Breast epithelium (tissue), 4 donors: ENCODE data around the gene ACP4. TPM values are rescaled to one million over a fixed set of nuclear protein-coding genes. Genes with fewer than 3 reads are reported as not detected.
"Not testable (repeated sequence)": the region's sequence is repeated elsewhere in the genome, so short reads cannot be mapped to it uniquely, and the experiment has no call there.

ENCODE experiments used
- DNase-seq, 2 donors: peaks; one replicate each; pipeline ENCODE4 v3.0.0-alpha.2; 2019; ENCODE audit warnings: low spot score in 2 of 2
- H3K27ac ChIP-seq, 2 donors: fragments of 200-600 bp; sonication (generic) in 1 of 2; one replicate each; pipeline ENCODE4 v1.5.1; 2016 to 2019; ENCODE audit warnings: mild to moderate bottlenecking in 1 of 2
- H3K27me3 ChIP-seq, 2 donors: fragments of 200-600 bp; sonication (generic) in 1 of 2; one replicate each; pipeline versions ENCODE4 v1.5.1 to v1.6.0; 2017 to 2019; ENCODE audit warnings: control low read depth in 1 of 2, mild to moderate bottlenecking in 1 of 2
- H3K36me3 ChIP-seq: fragments of 200-600 bp; one replicate; pipeline ENCODE4 v1.5.1; 2019
- H3K4me1 ChIP-seq, 2 donors: fragments of 200-600 bp; sonication (generic); one replicate each; pipeline ENCODE4 v1.5.1; 2016 to 2019; ENCODE audit warnings: control low read depth in 1 of 2
- H3K4me3 ChIP-seq, 3 donors: fragments of 200-600 bp; sonication (generic); 1 replicate in 2 of 3; 2 replicates in 1 of 3; pipeline ENCODE4 v1.5.1; 2016 to 2019; ENCODE audit warnings: mild to moderate bottlenecking in 3 of 3, moderate library complexity in 2 of 3
- H3K9me3 ChIP-seq, 2 donors: fragments of 200-600 bp; sonication (generic) in 1 of 2; one replicate each; pipeline ENCODE4 v1.5.1; 2016 to 2019; ENCODE audit warnings: control low read depth in 1 of 2
- POLR2A ChIP-seq: fragments of 450-650 bp; IDR thresholded peaks from one replicate; pipeline ENCODE4 v1.6.1; 2016; ENCODE audit warnings: antibody characterized with exemption, mild to moderate bottlenecking, moderate library complexity
- POLR2AphosphoS5 ChIP-seq, 3 donors: sonication (generic); formaldehyde crosslinking; IDR thresholded peaks; one replicate each; pipeline ENCODE4 v1.6.1; 2017; ENCODE audit warnings: antibody characterized with exemption in 3 of 3
- intact Hi-C: fragments of 100-400 bp; cut with DNase I; formaldehyde crosslinking; loops from one replicate; pipeline ENCODE4 v1.15.1; 2023; ENCODE audit warnings: low total_unique reads
- total RNA-seq, 3 donors: library from RNA; depleted of rRNA; stranded (reverse); fragments of >200 nt; gene quantifications; one replicate each; pipeline ENCODE4 v1.1.0, GENCODE V29; 2016
- TF ChIP-seq, protein P1 (sequence below), 3 donors: fragments of 450-650 bp; IDR thresholded peaks; one replicate each; pipeline ENCODE4 v1.5.1; 2016 to 2017; ENCODE audit warnings: antibody characterized with exemption in 3 of 3, mild to moderate bottlenecking in 3 of 3, moderate library complexity in 3 of 3

ACP4 gene
- total RNA-seq = not detected

DNA sequence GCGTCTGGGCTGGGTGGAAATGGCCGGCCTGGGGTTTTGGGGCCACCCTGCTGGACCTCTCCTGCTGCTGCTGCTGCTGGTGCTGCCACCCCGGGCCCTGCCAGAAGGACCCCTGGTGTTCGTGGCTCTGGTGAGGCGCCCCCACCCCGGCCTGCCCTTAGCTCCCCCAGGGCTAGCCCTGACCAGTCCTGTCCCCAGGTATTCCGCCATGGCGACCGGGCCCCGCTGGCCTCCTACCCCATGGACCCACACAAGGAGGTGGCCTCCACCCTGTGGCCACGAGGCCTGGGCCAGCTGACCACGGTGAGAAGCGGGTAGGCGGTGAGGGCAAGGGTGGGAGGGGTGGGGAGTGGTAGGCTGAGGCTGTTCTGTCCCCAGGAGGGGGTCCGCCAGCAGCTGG is at the start of gene ACP4:
ACP4 (plus strand) TSS at position 20 of the 400 bp plus-strand sequence; CDS start at position 20, 0 bp downstream.
- H3K9me3 ChIP-seq = no peaks in the 10 kb centered on the region
- H3K27me3 ChIP-seq = peaks cover 0 to 6% of the 10 kb centered on the region in 2 donors
- no peaks in the 10 kb centered on the region for H3K36me3 ChIP-seq
- H3K4me1 ChIP-seq = no peaks in the 10 kb centered on the region
- TF ChIP-seq POLR2A = no peak
- TF ChIP-seq, protein P1, sequence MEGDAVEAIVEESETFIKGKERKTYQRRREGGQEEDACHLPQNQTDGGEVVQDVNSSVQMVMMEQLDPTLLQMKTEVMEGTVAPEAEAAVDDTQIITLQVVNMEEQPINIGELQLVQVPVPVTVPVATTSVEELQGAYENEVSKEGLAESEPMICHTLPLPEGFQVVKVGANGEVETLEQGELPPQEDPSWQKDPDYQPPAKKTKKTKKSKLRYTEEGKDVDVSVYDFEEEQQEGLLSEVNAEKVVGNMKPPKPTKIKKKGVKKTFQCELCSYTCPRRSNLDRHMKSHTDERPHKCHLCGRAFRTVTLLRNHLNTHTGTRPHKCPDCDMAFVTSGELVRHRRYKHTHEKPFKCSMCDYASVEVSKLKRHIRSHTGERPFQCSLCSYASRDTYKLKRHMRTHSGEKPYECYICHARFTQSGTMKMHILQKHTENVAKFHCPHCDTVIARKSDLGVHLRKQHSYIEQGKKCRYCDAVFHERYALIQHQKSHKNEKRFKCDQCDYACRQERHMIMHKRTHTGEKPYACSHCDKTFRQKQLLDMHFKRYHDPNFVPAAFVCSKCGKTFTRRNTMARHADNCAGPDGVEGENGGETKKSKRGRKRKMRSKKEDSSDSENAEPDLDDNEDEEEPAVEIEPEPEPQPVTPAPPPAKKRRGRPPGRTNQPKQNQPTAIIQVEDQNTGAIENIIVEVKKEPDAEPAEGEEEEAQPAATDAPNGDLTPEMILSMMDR (IDR thresholded peaks at IDR 0.05) = no peak
- no peak for TF ChIP-seq POLR2AphosphoS5 (IDR thresholded peaks at IDR 0.05)
- DNase-seq = no peak
- intact Hi-C loops = no loop called here
- H3K27ac ChIP-seq = no peak within 1 kb of the TSS
- H3K4me3 ChIP-seq = no peak within 1 kb of the TSS

- TF ChIP-seq, protein P1 (IDR thresholded peaks at IDR 0.05) = no peak
- TF ChIP-seq POLR2A (no peak), POLR2AphosphoS5 (IDR thresholded peaks at IDR 0.05) (no peak)
- intact Hi-C loops = no loop called here
- no peaks in the 10 kb centered on the region for H3K36me3 ChIP-seq
- H3K4me3 ChIP-seq = no peak overlapping the region
- DNase-seq = no peak
- no peak overlapping the region for H3K27ac ChIP-seq
- H3K9me3 ChIP-seq = no peaks in the 10 kb centered on the region
- H3K4me1 ChIP-seq = no peaks in the 10 kb centered on the region
- peaks cover 0 to 61% of the 10 kb centered on the region in 2 donors for H3K27me3 ChIP-seq
Observed at GRCh38 chr19:50741179-50741933, 48.9 kb upstream of the ACP4 start.

GRCh38 chr19:50743537-50743936 is 46.7 kb upstream of the ACP4 start:
- no peak for DNase-seq
- intact Hi-C loops = no loop called here
- no peaks in the 10 kb centered on the region for H3K4me1 ChIP-seq
- TF ChIP-seq POLR2A (no peak), POLR2AphosphoS5 (IDR thresholded peaks at IDR 0.05) (no peak)
- TF ChIP-seq, protein P1 (IDR thresholded peaks at IDR 0.05) = no peak
- no peak overlapping the region for H3K27ac ChIP-seq
- no peak overlapping the region for H3K4me3 ChIP-seq
- H3K9me3 ChIP-seq = no peaks in the 10 kb centered on the region
- H3K36me3 ChIP-seq = no peaks in the 10 kb centered on the region
- peaks cover 0 to 40% of the 10 kb centered on the region in 2 donors for H3K27me3 ChIP-seq

- H3K9me3 ChIP-seq = no peaks in the 10 kb centered on the region
- H3K27ac ChIP-seq = no peak overlapping the region
- intact Hi-C loops = no loop called here
- no peak for TF ChIP-seq POLR2A
- no peak for TF ChIP-seq POLR2AphosphoS5 (IDR thresholded peaks at IDR 0.05)
- TF ChIP-seq, protein P1 (IDR thresholded peaks at IDR 0.05) = no peak
- DNase-seq = no peak
- H3K4me1 ChIP-seq = no peaks in the 10 kb centered on the region
- no peaks in the 10 kb centered on the region for H3K36me3 ChIP-seq
- H3K27me3 ChIP-seq = peaks cover 0 to 26% of the 10 kb centered on the region in 2 donors
- H3K4me3 ChIP-seq = no peak overlapping the region
Observed at GRCh38 chr19:50745221-50745620, 45.0 kb upstream of the ACP4 start.

GRCh38 chr19:50747141-50747540 is 43.1 kb upstream of the ACP4 start:
- DNase-seq, H3K9me3 ChIP-seq, H3K4me3 ChIP-seq, intact Hi-C loops, H3K27ac ChIP-seq, H3K36me3 ChIP-seq, H3K4me1 ChIP-seq: not testable (repeated sequence)
- peaks cover 0 to 20% of the 10 kb centered on the region in 2 donors for H3K27me3 ChIP-seq
